ENCODE data around the gene SMIM44. TPM values are rescaled to one million over a fixed set of nuclear protein-coding genes. Genes with fewer than 3 reads are reported as not detected.
A peak's percentile ranks its signal among the peaks of the same experiment; 100 is the strongest.

SMIM44 gene
- total and polyA plus RNA-seq, 9 of the 15 experiments (the other 6 are each of a cell fraction or from before 2014, with no cell fraction given), result not detected

GRCh38 chr19:3500429-3501101, 17.3 kb upstream of the SMIM44 start, which contains the start of gene DOHH (continued):
- TF ChIP-seq ZNF318 (IDR thresholded peaks at IDR 0.05; ENCODE audit: borderline replicate concordance in 1 of 2, low read depth in 1 of 2) (no peak), RERE (CRISPR knock-in tag; IDR thresholded peaks at IDR 0.05; ENCODE audit: borderline replicate concordance) (0 out of 2 replicates have a peak, but pooled peaks have one; percentile 22), MAFK (IDR thresholded peaks at IDR 0.05; ENCODE audit: low read length) (peak; percentile 80), ZNF146 (CRISPR knock-in tag; IDR thresholded peaks at IDR 0.05; ENCODE audit: unreplicated experiment) (no peak), MED1 (CRISPR knock-in tag; IDR thresholded peaks at IDR 0.05; ENCODE audit: borderline replicate concordance) (no peak), NONO (IDR thresholded peaks at IDR 0.05; ENCODE audit: low read depth in 2 of 2, low read length in 1 of 2) (peak; percentile 58 to 100; a peak in 3 of 4 replicates), ESRRB (CRISPR knock-in tag; IDR thresholded peaks at IDR 0.05; ENCODE audit: borderline replicate concordance) (no peak), SIX5 (IDR thresholded peaks at IDR 0.05; ENCODE audit: borderline replicate concordance in 1 of 2, insufficient read depth in 1 of 2, low read depth in 1 of 2, low read length in 2 of 2) (peak; percentile 58 to 63), MTA2 (IDR thresholded peaks at IDR 0.05; ENCODE audit: low read depth) (no peak), HDAC1 (IDR thresholded peaks at IDR 0.05) (peak in 1 of 2 experiments; percentile 99; a peak in 2 of 4 replicates), ZNF75A (CRISPR knock-in tag; IDR thresholded peaks at IDR 0.05) (no peak), ZNF23 (CRISPR knock-in tag; IDR thresholded peaks at IDR 0.05) (no peak)

Measured in K562 (cell line).